Measurements from ENCODE around the gene METRNL. TPM values are rescaled to one million over a fixed set of nuclear protein-coding genes. Genes with fewer than 3 reads are reported as not detected.
"Not testable (repeated sequence)": the region's sequence is repeated elsewhere in the genome, so short reads cannot be mapped to it uniquely, and the experiment has no call there.

The METRNL gene
- total and polyA plus RNA-seq, 8 donors: 11.1 to 28.3 (median 18.0) TPM

- WGBS, 2 donors: 86 to 92% methylated on average over 9 of the region's 9 CpGs
- FAIRE-seq (no peak), ATAC-seq (no peak), DNase-seq (no peak)
- TF ChIP-seq CTCF (IDR thresholded peaks at IDR 0.05): no peak
- peaks cover 0 to 3% (median 1%) of the 10 kb centered on the region in 4 donors for H3K9me3 ChIP-seq
- no peaks in the 10 kb centered on the region for H3K36me3 ChIP-seq
- intact Hi-C loops (cut with DNase I): no loop called here
- H3K4me1 ChIP-seq: no peaks in the 10 kb centered on the region
- H3K4me3 ChIP-seq: no peak overlapping the region
- no peaks in the 10 kb centered on the region for H3K27me3 ChIP-seq
- no peak overlapping the region for H3K27ac ChIP-seq
These were observed 41.6 kb upstream of the METRNL start for GRCh38 chr17:83037874-83038165.

- H3K4me1 ChIP-seq; H3K36me3 ChIP-seq; H3K4me3 ChIP-seq; H3K9me3 ChIP-seq; H3K27me3 ChIP-seq; DNase-seq; H3K27ac ChIP-seq; FAIRE-seq; ATAC-seq; intact Hi-C loops (cut with DNase I): not testable (repeated sequence)
- WGBS, 2 donors: 91 to 94% methylated on average over 4 to 16 of the region's 24 CpGs
These were observed 40.4 kb upstream of the METRNL start for GRCh38 chr17:83038983-83039382.

- Histone ChIP-seq H3K36me3 (no peaks in the 10 kb centered on the region), H3K4me3 (no peak overlapping the region), H3K27ac (no peak overlapping the region), H3K27me3 (no peaks in the 10 kb centered on the region), H3K9me3 (peaks cover 0 to 3% (median 1%) of the 10 kb centered on the region in 4 donors), H3K4me1 (no peaks in the 10 kb centered on the region)
- no peak for TF ChIP-seq CTCF (IDR thresholded peaks at IDR 0.05)
- no peak for FAIRE-seq
- 96 to 99% methylated on average over 3 of the region's 3 CpGs for WGBS, 2 donors
- ATAC-seq: no peak
- no peak for DNase-seq
- intact Hi-C loops (cut with DNase I): no loop called here
These were observed 38.1 kb upstream of the METRNL start for GRCh38 chr17:83041305-83041704.

GRCh38 chr17:83042522-83043158, 36.8 kb upstream of the METRNL start:
- WGBS, 2 donors: 91 to 92% methylated on average over 8 of the region's 8 CpGs
- FAIRE-seq (no peak), DNase-seq (no peak), ATAC-seq (no peak)
- Histone ChIP-seq H3K27ac (no peak overlapping the region), H3K4me1 (no peaks in the 10 kb centered on the region), H3K27me3 (no peaks in the 10 kb centered on the region), H3K4me3 (no peak overlapping the region), H3K36me3 (no peaks in the 10 kb centered on the region), H3K9me3 (peaks cover 0 to 3% (median 1%) of the 10 kb centered on the region in 4 donors)
- intact Hi-C loops (cut with DNase I): no loop called here
- TF ChIP-seq CTCF (IDR thresholded peaks at IDR 0.05): no peak

GRCh38 chr17:83044479-83044878, 34.9 kb upstream of the METRNL start:
- H3K4me3 ChIP-seq; FAIRE-seq; ATAC-seq; H3K27me3 ChIP-seq; intact Hi-C loops (cut with DNase I); H3K4me1 ChIP-seq; H3K9me3 ChIP-seq; DNase-seq; H3K27ac ChIP-seq; H3K36me3 ChIP-seq: not testable (repeated sequence)
- WGBS, 2 donors: 97% methylated on average over 18 of the region's 18 CpGs

GRCh38 chr17:83046448-83047181, 32.8 kb upstream of the METRNL start:
- DNase-seq (no peak), ATAC-seq (no peak), FAIRE-seq (no peak)
- no peak for TF ChIP-seq CTCF (IDR thresholded peaks at IDR 0.05)
- Histone ChIP-seq H3K4me1 (no peaks in the 10 kb centered on the region), H3K36me3 (no peaks in the 10 kb centered on the region), H3K27me3 (no peaks in the 10 kb centered on the region), H3K27ac (no peak overlapping the region), H3K9me3 (peaks cover 0 to 3% (median 1%) of the 10 kb centered on the region in 4 donors), H3K4me3 (no peak overlapping the region)
- intact Hi-C loops (cut with DNase I): no loop called here
- 94 to 95% methylated on average over 12 of the region's 12 CpGs for WGBS, 2 donors

Data from pancreas (tissue), 10 donors.